B cell (primary cell): Measurements from ENCODE around the gene TMEM132E. TPM values are rescaled to one million over a fixed set of nuclear protein-coding genes. Genes with fewer than 3 reads are reported as not detected.

Source experiments
- ATAC-seq: fragments of 200-7000 bp; cut with Tn5 transposase; one replicate; pipeline ENCODE4 v1.10.0; 2021; ENCODE audit warnings: low read depth, mild to moderate bottlenecking, moderate number of reproducible peaks, moderate library complexity
- CTCF ChIA-PET: fragments of 350-600 bp; sonication (Branson Sonifier 250); formaldehyde crosslinking; loops from one replicate; lab custom pipeline; 2021; ENCODE audit warnings: antibody characterized with exemption, inconsistent platforms; lab: Charles Lee
- POLR2A ChIA-PET: fragments of 350-600 bp; sonication (Branson Sonifier 250); formaldehyde crosslinking; loops from one replicate; lab custom pipeline; 2021; ENCODE audit warnings: antibody characterized with exemption; lab: Charles Lee
- DNase-seq: peaks from one replicate; pipeline ENCODE4 v3.0.0; 2013
- H2AFZ ChIP-seq: 2 replicates; pipeline ENCODE4 v1.6.1; 2012; ENCODE audit warnings: mild to moderate bottlenecking, low read depth, low read length; ENCODE audit not compliant: insufficient read depth, poor library complexity, severe bottlenecking
- H3K27ac ChIP-seq, 2 donors: 1 replicate in 1 of 2; 2 replicates in 1 of 2; pipeline ENCODE4 v1.5.1; 2012 to 2013; ENCODE audit warnings: low read length in 2 of 2, mild to moderate bottlenecking in 2 of 2, moderate library complexity in 1 of 2
- H3K27me3 ChIP-seq, 4 experiments: fragments of 200-600 bp in 1 of 4; sonication (generic) in 1 of 4; replicated peaks in 1 of 4; 1 replicate in 2 of 4; 2 replicates in 2 of 4; pipeline versions ENCODE4 v1.6.1 to v1.7.0; 2013 to 2016; ENCODE audit warnings: low read length in 3 of 4, mild to moderate bottlenecking in 2 of 4, mixed read lengths in 1 of 4, moderate library complexity in 1 of 4; ENCODE audit not compliant: insufficient read depth in 4 of 4, control insufficient read depth in 3 of 4; ENCODE audit errors: control extremely low read depth in 1 of 4
- H3K36me3 ChIP-seq, 2 experiments: replicated peaks in 1 of 2; 1 replicate in 1 of 2; 2 replicates in 1 of 2; pipeline versions ENCODE4 v1.6.1 to v1.7.1; 2013; ENCODE audit warnings: low read length in 1 of 2; ENCODE audit not compliant: insufficient read depth in 2 of 2, control insufficient read depth in 1 of 2; ENCODE audit errors: control extremely low read depth in 1 of 2, extremely low read depth in 1 of 2
- H3K4me1 ChIP-seq, 2 donors: fragments of 200-600 bp in 1 of 2; sonication (generic) in 1 of 2; 1 replicate in 1 of 2; 2 replicates in 1 of 2; pipeline versions ENCODE4 v1.5.1 to v1.6.1; 2013 to 2017; ENCODE audit warnings: low read length in 2 of 2; ENCODE audit not compliant: control insufficient read depth in 2 of 2, insufficient read depth in 2 of 2
- H3K4me2 ChIP-seq: replicated peaks from 2 replicates; pipeline ENCODE3; 2012; ENCODE audit warnings: mild to moderate bottlenecking, low read depth, low read length; ENCODE audit not compliant: poor library complexity, severe bottlenecking
- H3K4me3 ChIP-seq, 5 experiments: fragments of 200-600 bp in 1 of 5; sonication (generic) in 1 of 5; 1 replicate in 3 of 5; 2 replicates in 2 of 5; pipeline versions ENCODE4 v1.5.1 to v1.7.0; 2011 to 2016; ENCODE audit warnings: low read length in 4 of 5, mild to moderate bottlenecking in 4 of 5, low read depth in 2 of 5, control low read depth in 1 of 5, moderate library complexity in 1 of 5; ENCODE audit not compliant: insufficient read depth in 1 of 5; ENCODE audit errors: control extremely low read depth in 1 of 5, extremely low read depth in 1 of 5
- H3K79me2 ChIP-seq: fragments of 200-600 bp; sonication (generic); one replicate; pipeline ENCODE4 v1.6.0; 2016; ENCODE audit warnings: low read length; ENCODE audit not compliant: control insufficient read depth, insufficient read depth
- H3K9ac ChIP-seq: fragments of 200-600 bp; sonication (generic); 2 replicates; pipeline ENCODE4 v1.6.1; 2017; ENCODE audit warnings: mild to moderate bottlenecking, low read length, moderate library complexity
- H3K9me3 ChIP-seq, 3 donors: one replicate each; pipeline versions ENCODE4 v1.6.1 to v1.7.1; 2013; ENCODE audit warnings: low read length in 2 of 3; ENCODE audit not compliant: control insufficient read depth in 2 of 3, insufficient read depth in 1 of 3; ENCODE audit errors: control extremely low read depth in 1 of 3
- H4K20me1 ChIP-seq: 2 replicates; pipeline ENCODE4 v1.6.0; 2012; ENCODE audit warnings: mild to moderate bottlenecking, low read length; ENCODE audit not compliant: insufficient read depth, control insufficient read depth, poor library complexity, severe bottlenecking
- H3K27ac Mint-ChIP-seq: one replicate; pipeline ENCODE4 v1.8.0; 2021; ENCODE audit warnings: mixed read lengths
- H3K27me3 Mint-ChIP-seq: one replicate; pipeline ENCODE4 v1.8.0; 2021; ENCODE audit warnings: mixed read lengths
- H3K4me1 Mint-ChIP-seq: one replicate; pipeline ENCODE4 v1.8.0; 2021; ENCODE audit warnings: mixed read lengths
- H3K4me3 Mint-ChIP-seq: one replicate; pipeline ENCODE4 v1.8.0; 2021; ENCODE audit warnings: mixed read lengths
- H3K9me3 Mint-ChIP-seq: one replicate; pipeline ENCODE4 v1.8.0; 2022; ENCODE audit warnings: mixed read lengths; ENCODE audit not compliant: insufficient read depth
- CTCF ChIP-seq: fragments of 200-600 bp; IDR thresholded peaks from one replicate; pipeline ENCODE4 v1.8.0; 2022; ENCODE audit warnings: antibody characterized with exemption, mild to moderate bottlenecking
- EZH2 ChIP-seq: IDR thresholded peaks from 2 replicates; pipeline ENCODE4 v1.6.1; 2012; ENCODE audit warnings: borderline replicate concordance, low read depth, mild to moderate bottlenecking, moderate library complexity, low read length; ENCODE audit not compliant: insufficient read depth, poor library complexity, severe bottlenecking
- WGBS: methylation state at CpG from one replicate; pipeline ENCODE4 v1.1.5; 2013; ENCODE audit warnings: missing lambda C conversion rate; ENCODE audit not compliant: insufficient coverage; 5-methylcytosine and 5-hydroxymethylcytosine counted together
- intact Hi-C: fragments of 100-400 bp; cut with micrococcal nuclease; formaldehyde crosslinking; loops from one replicate; pipeline ENCODE4 v1.10.0; 2022
- polyA plus RNA-seq: library from polyadenylated mRNA; depleted of rRNA; stranded (reverse); fragments of >200 nt; gene quantifications from 2 replicates; pipeline ENCODE4 v1.2.3, GENCODE V29; 2012
- total RNA-seq, 2 donors: library from RNA; stranded (reverse); fragments of 120-200 nt in 1 of 2; gene quantifications; 1 replicate in 1 of 2; 2 replicates in 1 of 2; pipeline versions ENCODE4 v1.2.3 to v1.2.4, GENCODE V29; 2013 to 2022

The TMEM132E gene
- total and polyA plus RNA-seq, 2 donors (not counting 1 experiment from before 2014, with no cell fraction given) = not detected

- Histone ChIP-seq H3K27me3 (peaks cover 0 to 6% (median 0%) of the 10 kb centered on the region in 4 experiments), H3K36me3 (no peaks in the 10 kb centered on the region), H2AFZ (no peak overlapping the region), H3K9me3 (no peaks in the 10 kb centered on the region), H3K4me3 (no peak overlapping the region), H3K9ac (no peak overlapping the region), H3K79me2 (no peaks in the 10 kb centered on the region), H3K27ac (no peak overlapping the region), H3K4me1 (no peaks in the 10 kb centered on the region), H4K20me1 (no peaks in the 10 kb centered on the region), H3K4me2 (no peak overlapping the region)
- H3K4me1 Mint-ChIP-seq = no peaks in the 10 kb centered on the region
- H3K27me3 Mint-ChIP-seq = peaks cover 44% of the 10 kb centered on the region
- H3K4me3 Mint-ChIP-seq = no peak overlapping the region
- ChIA-PET CTCF (no interaction called here), POLR2A (no interaction called here)
- ATAC-seq = no peak
- WGBS = 94% methylated on average over 2 of the region's 3 CpGs
- no peak for DNase-seq
- H3K27ac Mint-ChIP-seq = no peak overlapping the region
- no peak for TF ChIP-seq EZH2
- no peak for TF ChIP-seq CTCF
- intact Hi-C loops = no loop called here
- H3K9me3 Mint-ChIP-seq = no peaks in the 10 kb centered on the region
These were observed 92.9 kb downstream of the TMEM132E start for GRCh38 chr17:34672176-34672785.

- Histone ChIP-seq H3K36me3 (no peaks in the 10 kb centered on the region), H3K4me2 (no peak overlapping the region), H2AFZ (no peak overlapping the region), H3K9me3 (no peaks in the 10 kb centered on the region), H3K4me1 (no peaks in the 10 kb centered on the region), H4K20me1 (no peaks in the 10 kb centered on the region), H3K9ac (no peak overlapping the region), H3K27me3 (peaks cover 0 to 3% (median 0%) of the 10 kb centered on the region in 4 experiments), H3K27ac (no peak overlapping the region), H3K4me3 (no peak overlapping the region), H3K79me2 (no peaks in the 10 kb centered on the region)
- Mint-ChIP-seq H3K27ac (no peak overlapping the region), H3K4me1 (no peaks in the 10 kb centered on the region), H3K27me3 (peaks cover 40% of the 10 kb centered on the region), H3K9me3 (no peaks in the 10 kb centered on the region), H3K4me3 (no peak overlapping the region)
- no peak for ATAC-seq
- POLR2A ChIA-PET = no interaction called here
- WGBS = 91% methylated on average over 2 of the region's 2 CpGs
- CTCF ChIA-PET = no interaction called here
- TF ChIP-seq CTCF (no peak), EZH2 (no peak)
- DNase-seq = no peak
- intact Hi-C loops = no loop called here
These were observed 94.1 kb downstream of the TMEM132E start for GRCh38 chr17:34673516-34673915.
